K562 (cell line): Measurements from ENCODE around the gene KIAA1958. TPM values are rescaled to one million over a fixed set of nuclear protein-coding genes. Genes with fewer than 3 reads are reported as not detected.

Source experiments
- ATAC-seq: fragments of 200-7000 bp; cut with Tn5 transposase; 3 replicates; pipeline ENCODE4 v1.9.1; 2020; ENCODE audit warnings: moderate library complexity
- BruUV-seq: library from RNA; stranded (reverse); fragments of 400-500 nt; replicated peaks from 2 replicates; lab custom pipeline; 2021; lab: Mats Ljungman, UMichigan
- CTCF ChIA-PET: fragments of 300-600 bp; formaldehyde crosslinking; extraction: SDS; loops from one replicate; lab custom pipeline; 2021; ENCODE audit warnings: low intra/inter-chr PET ratio; lab: Yijun Ruan, JAX
- POLR2A ChIA-PET: fragments of 300-600, 350-650 bp; sonication (Branson Sonifier 250); formaldehyde crosslinking; extraction: SDS; loops from one replicate; lab custom pipeline; 2021; ENCODE audit warnings: antibody characterized with exemption, inconsistent platforms; lab: Yijun Ruan, JAX
- DNase-seq, 4 experiments: peaks; one replicate each; pipeline versions ENCODE4 v3.0.0 to v3.0.0-alpha.2; 2011 to 2018; ENCODE audit warnings: low spot score in 3 of 4, mixed read lengths in 3 of 4; ENCODE audit errors: extremely low read depth in 1 of 4
- FAIRE-seq: peaks from 2 replicates; lab custom pipeline; 2011; peaks lifted over from hg19 to GRCh38; lab: Jason Lieb, UNC
- H2AFZ ChIP-seq: 2 replicates; pipeline ENCODE4 v1.6.0; 2011; ENCODE audit warnings: low read depth, low read length, control low read depth, inconsistent platforms
- H3K27ac ChIP-seq: fragments of 200-600 bp; 3 replicates; pipeline ENCODE4 v1.8.0; 2011; ENCODE audit warnings: low read depth, mild to moderate bottlenecking, control low read depth, inconsistent platforms, low read length, moderate library complexity, mixed read lengths; ENCODE audit errors: extremely low read depth
- H3K27me3 ChIP-seq, 2 experiments: fragments of 300-600 bp in 1 of 2; 2 replicates in 1 of 2; 3 replicates in 1 of 2; pipeline versions ENCODE4 v1.6.0 to v1.8.0; 2011; ENCODE audit warnings: inconsistent platforms in 2 of 2, low read length in 2 of 2, mild to moderate bottlenecking in 1 of 2, mixed read lengths in 1 of 2, moderate library complexity in 1 of 2; ENCODE audit not compliant: control insufficient read depth in 2 of 2, insufficient read depth in 2 of 2
- H3K36me3 ChIP-seq: fragments of 300-600 bp; 3 replicates; pipeline ENCODE4 v1.8.0; 2011; ENCODE audit warnings: mild to moderate bottlenecking, low read length, inconsistent platforms; ENCODE audit not compliant: control insufficient read depth, insufficient read depth
- H3K4me1 ChIP-seq, 2 experiments: fragments of 200-600 bp in 1 of 2; replicated peaks in 1 of 2; 2 replicates in 1 of 2; 3 replicates in 1 of 2; pipeline versions ENCODE4 v1.5.1 to v1.8.0; 2011; ENCODE audit warnings: inconsistent platforms in 2 of 2, low read length in 2 of 2, mild to moderate bottlenecking in 1 of 2, mixed read lengths in 1 of 2, moderate library complexity in 1 of 2; ENCODE audit not compliant: control insufficient read depth in 2 of 2, insufficient read depth in 2 of 2
- H3K4me2 ChIP-seq: 2 replicates; pipeline ENCODE4 v1.6.1; 2011; ENCODE audit warnings: low read length, control low read depth, inconsistent platforms, mixed read lengths; ENCODE audit not compliant: insufficient read depth
- H3K4me3 ChIP-seq: fragments of 200-600 bp; sonication (generic), shearing (Covaris generic); 2 replicates; pipeline ENCODE4 v1.5.1; 2016; ENCODE audit warnings: control low read depth, inconsistent platforms
- H3K79me2 ChIP-seq: fragments of 200-600 bp; 3 replicates; pipeline ENCODE4 v1.8.0; 2011; ENCODE audit warnings: low read length, inconsistent platforms; ENCODE audit not compliant: control insufficient read depth, insufficient read depth
- H3K9ac ChIP-seq, 2 experiments: 2 replicates each; pipeline versions ENCODE4 v1.6.0 to v1.6.1; 2011; ENCODE audit warnings: low read depth in 2 of 2, low read length in 2 of 2, control low read depth in 1 of 2, inconsistent platforms in 1 of 2, mild to moderate bottlenecking in 1 of 2, mixed read lengths in 1 of 2; ENCODE audit not compliant: insufficient read depth in 1 of 2
- H3K9me1 ChIP-seq: one replicate; pipeline ENCODE4 v1.6.0; 2011; ENCODE audit warnings: inconsistent platforms, mild to moderate bottlenecking, low read length, moderate library complexity; ENCODE audit not compliant: control insufficient read depth, insufficient read depth
- H3K9me3 ChIP-seq: replicated peaks from 2 replicates; pipeline ENCODE4 v1.5.1; 2011; ENCODE audit warnings: low read depth, low read length, inconsistent platforms; ENCODE audit not compliant: control insufficient read depth, insufficient read depth
- H4K20me1 ChIP-seq: replicated peaks from 2 replicates; pipeline ENCODE4 v1.6.1; 2011; ENCODE audit warnings: low read length, inconsistent platforms, mixed read lengths; ENCODE audit not compliant: control insufficient read depth, insufficient read depth
- CBX8 ChIP-seq: fragments of 200-600 bp; sonication (generic); IDR thresholded peaks from 2 replicates; pipeline ENCODE4 v1.6.1; 2012; ENCODE audit warnings: borderline replicate concordance, mixed run types, low read depth, mild to moderate bottlenecking, moderate library complexity, mixed read lengths, low read length, control low read depth, inconsistent platforms; ENCODE audit not compliant: poor library complexity, severe bottlenecking; ENCODE audit errors: extremely low read depth
- CCAR2 ChIP-seq: fragments of 200-400 bp; formaldehyde crosslinking; IDR thresholded peaks from 2 replicates; pipeline ENCODE4 v1.6.1; 2017; ENCODE audit warnings: mild to moderate bottlenecking, low read depth, low read length
- CTCF ChIP-seq, 3 experiments: IDR thresholded peaks in 2 of 3; conservative IDR thresholded peaks in 1 of 3; 2 replicates each; pipeline ENCODE4 v1.5.1; 2011 to 2012; ENCODE audit warnings: low read length in 3 of 3, mild to moderate bottlenecking in 3 of 3, control low read depth in 2 of 3, improper control_type of control experiment in 1 of 3, inconsistent platforms in 1 of 3, low read depth in 1 of 3, mixed read lengths in 1 of 3, moderate library complexity in 1 of 3; ENCODE audit not compliant: insufficient read depth in 2 of 3
- POU5F1 ChIP-seq: fragments of 150-350 bp; IDR thresholded peaks from 2 replicates; pipeline ENCODE4 v1.6.1; 2014; ENCODE audit warnings: borderline replicate concordance, low read length, low read depth, mild to moderate bottlenecking; ENCODE audit not compliant: partially characterized antibody
- RBM25 ChIP-seq: fragments of 200-400 bp; formaldehyde crosslinking; IDR thresholded peaks from 2 replicates; pipeline ENCODE4 v1.6.1; 2018; ENCODE audit warnings: low read length, low read depth, moderate library complexity; ENCODE audit not compliant: severe bottlenecking
- ZC3H11A ChIP-seq: IDR thresholded peaks from 2 replicates; pipeline ENCODE4 v1.6.1; 2012; ENCODE audit warnings: low read depth, low read length, improper control_type of control experiment
- ZNF586 ChIP-seq: fragments of 450-650 bp; formaldehyde crosslinking; conservative IDR thresholded peaks from 2 replicates; pipeline ENCODE4 v1.4.0; 2020; ENCODE audit warnings: mild to moderate bottlenecking, moderate library complexity
- ZNF717 ChIP-seq: fragments of 250-450 bp; sonication (Bioruptor Pico); IDR thresholded peaks from 2 replicates; pipeline ENCODE4 v1.5.0; 2021
- WGBS: fragments of 100-300 bp; shearing (Covaris generic); methylation state at CpG from one replicate; pipeline ENCODE4 v1.1.6; 2016; ENCODE audit warnings: low coverage, mixed read lengths; ENCODE audit not compliant: insufficient coverage; ENCODE audit errors: missing lambda C conversion rate; 5-methylcytosine and 5-hydroxymethylcytosine counted together
- in situ Hi-C: fragments of 300-500 bp; cut with MboI; formaldehyde crosslinking; loops from 4 replicates; pipeline ENCODE4 v1.15.0; 2018; ENCODE audit warnings: inconsistent platforms, mixed read lengths
- intact Hi-C: fragments of 100-400 bp; cut with micrococcal nuclease; formaldehyde crosslinking; loops from 2 replicates; pipeline ENCODE4 v1.14.2; 2022
- polyA plus RNA-seq, 8 experiments: library from polyadenylated mRNA; depleted of rRNA in 4 of 8; stranded (reverse) in 5 of 8; unstranded in 3 of 8; fragments of >200 nt; fragmentation: Nextera tagmentation in 2 of 8; fragmentation: Illumina TruSeq in 1 of 8; extraction: Ambion mirVana in 2 of 8; extraction: Trizol in 1 of 8; gene quantifications; 2 replicates each; pipeline versions ENCODE4 v1.2.1 to v1.2.3, GENCODE V29; 2011 to 2014; ENCODE audit warnings: inconsistent platforms in 1 of 8, missing spikeins in 1 of 8
- total RNA-seq, 7 experiments: library from RNA; depleted of rRNA in 6 of 7; stranded (reverse); fragments of >200 nt in 6 of 7; fragmentation: Illumina TruSeq in 2 of 7; extraction: Trizol in 2 of 7; gene quantifications; 2 replicates each; pipeline versions ENCODE4 v1.2.1 to v1.2.3, GENCODE V29; 2011 to 2021; ENCODE audit warnings: low replicate concordance in 1 of 7
- TF ChIP-seq, protein P1 (sequence below): IDR thresholded peaks from 2 replicates; pipeline ENCODE4 v1.6.1; 2012; ENCODE audit warnings: low read depth, low read length, improper control_type of control experiment, borderline replicate concordance
- TF ChIP-seq, protein P2 (sequence below): conservative IDR thresholded peaks from 2 replicates; pipeline ENCODE4 v1.6.1; 2011; ENCODE audit warnings: low read depth, mild to moderate bottlenecking, low read length; ENCODE audit not compliant: control insufficient read depth

Gene KIAA1958
- total and polyA plus RNA-seq, 9 of the 15 experiments (the other 6 are each of a cell fraction or from before 2014, with no cell fraction given): 1.1 to 16.0 (median 10.1) TPM

GRCh38 chr9:112665347-112665746 is 178.7 kb downstream of the KIAA1958 start:
- FAIRE-seq: peak; percentile 80
- CTCF ChIA-PET: interaction anchor here (0.8 kb wide), 1 partner anchor 222 kb away, joined by 3 read pairs; no protein-coding TSS in a partner anchor
- 14% methylated on average over 4 of the region's 4 CpGs for WGBS
- no peak for TF ChIP-seq POU5F1
- TF ChIP-seq ZC3H11A: no peak
- TF ChIP-seq, protein P1, sequence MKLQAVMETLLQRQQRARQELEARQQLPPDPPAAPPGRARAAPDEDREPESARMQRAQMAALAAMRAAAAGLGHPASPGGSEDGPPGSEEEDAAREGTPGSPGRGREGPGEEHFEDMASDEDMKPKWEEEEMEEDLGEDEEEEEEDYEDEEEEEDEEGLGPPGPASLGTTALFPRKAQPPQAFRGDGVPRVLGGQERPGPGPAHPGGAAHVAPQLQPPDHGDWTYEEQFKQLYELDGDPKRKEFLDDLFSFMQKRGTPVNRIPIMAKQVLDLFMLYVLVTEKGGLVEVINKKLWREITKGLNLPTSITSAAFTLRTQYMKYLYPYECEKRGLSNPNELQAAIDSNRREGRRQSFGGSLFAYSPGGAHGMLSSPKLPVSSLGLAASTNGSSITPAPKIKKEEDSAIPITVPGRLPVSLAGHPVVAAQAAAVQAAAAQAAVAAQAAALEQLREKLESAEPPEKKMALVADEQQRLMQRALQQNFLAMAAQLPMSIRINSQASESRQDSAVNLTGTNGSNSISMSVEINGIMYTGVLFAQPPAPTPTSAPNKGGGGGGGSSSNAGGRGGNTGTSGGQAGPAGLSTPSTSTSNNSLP: no peak
- no peak for TF ChIP-seq CBX8
- TF ChIP-seq, protein P2, sequence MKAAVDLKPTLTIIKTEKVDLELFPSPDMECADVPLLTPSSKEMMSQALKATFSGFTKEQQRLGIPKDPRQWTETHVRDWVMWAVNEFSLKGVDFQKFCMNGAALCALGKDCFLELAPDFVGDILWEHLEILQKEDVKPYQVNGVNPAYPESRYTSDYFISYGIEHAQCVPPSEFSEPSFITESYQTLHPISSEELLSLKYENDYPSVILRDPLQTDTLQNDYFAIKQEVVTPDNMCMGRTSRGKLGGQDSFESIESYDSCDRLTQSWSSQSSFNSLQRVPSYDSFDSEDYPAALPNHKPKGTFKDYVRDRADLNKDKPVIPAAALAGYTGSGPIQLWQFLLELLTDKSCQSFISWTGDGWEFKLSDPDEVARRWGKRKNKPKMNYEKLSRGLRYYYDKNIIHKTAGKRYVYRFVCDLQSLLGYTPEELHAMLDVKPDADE: no peak
- TF ChIP-seq CCAR2: no peak
- peak; percentile 22 to 65 (median 50); a peak in 4 of 6 replicates for TF ChIP-seq CTCF (IDR thresholded peaks at IDR 0.05 in 2 of 3, conservative IDR thresholded peaks at IDR 0.05 in 1 of 3; ENCODE audit: insufficient read depth in 2 of 3, low read depth in 1 of 3, low read length in 3 of 3)
- no peak for TF ChIP-seq ZNF586
- no peak for TF ChIP-seq ZNF717
- TF ChIP-seq RBM25: peak; percentile 32

More at GRCh38 chr9:112665347-112665746, 178.7 kb downstream of the KIAA1958 start:
- in situ Hi-C loops (no loop called here), intact Hi-C loops (loop anchor here (1.0 to 10.0 kb wide), 3 partner anchors 129 to 222 kb away; no protein-coding TSS in a partner anchor)
- no peaks in the 10 kb centered on the region for H3K4me1 ChIP-seq
- no peaks in the 10 kb centered on the region for H4K20me1 ChIP-seq
- no peak overlapping the region for H3K4me3 ChIP-seq
- H3K27me3 ChIP-seq: 0 out of 5 replicates have a peak, but pooled peaks cover 0 to 2% of the 10 kb centered on the region in 2 experiments
- BruUV-seq: no TSS peak
- no peak overlapping the region for H3K4me2 ChIP-seq
- H3K9me3 ChIP-seq: no peaks in the 10 kb centered on the region
- no peak overlapping the region for H3K9ac ChIP-seq
- DNase-seq (peak in 2 of 4 experiments; percentile 15 to 42), ATAC-seq (peak; percentile 66)
- no peak overlapping the region for H3K27ac ChIP-seq
- H2AFZ ChIP-seq: no peak overlapping the region
- H3K36me3 ChIP-seq: no peaks in the 10 kb centered on the region
- H3K79me2 ChIP-seq: no peaks in the 10 kb centered on the region
- H3K9me1 ChIP-seq: no peaks in the 10 kb centered on the region
- POLR2A ChIA-PET: no interaction called here
